ENCODE results near the gene NET1. TPM values are rescaled to one million over a fixed set of nuclear protein-coding genes. Genes with fewer than 3 reads are reported as not detected.

The NET1 gene
- polyA plus RNA-seq, 1 of the 3 experiments (the other 2 are of a cell fraction) = 4.7 TPM

- H3K9me2 ChIP-seq = no peaks in the 10 kb centered on the region
- H3F3A ChIP-seq (replicated peaks; ENCODE audit: insufficient read depth) = no peaks in the 10 kb centered on the region
- no peaks in the 10 kb centered on the region for H3K27me3 ChIP-seq (ENCODE audit: insufficient read depth)
- no peaks in the 10 kb centered on the region for H3K79me2 ChIP-seq (ENCODE audit: insufficient read depth)
- H3K27ac ChIP-seq (ENCODE audit: low read depth in 2 of 2, low read length in 1 of 2) = no peak overlapping the region
- no peak for DNase-seq
- TF ChIP-seq FOXM1 (IDR thresholded peaks at IDR 0.05; ENCODE audit: low read depth) (no peak), RFX5 (IDR thresholded peaks at IDR 0.05; ENCODE audit: low read length) (no peak), NRF1 (IDR thresholded peaks at IDR 0.05; ENCODE audit: low read depth, low read length) (no peak), SMC3 (IDR thresholded peaks at IDR 0.05; ENCODE audit: low read depth, low read length) (no peak), FOXJ3 (CRISPR knock-in tag; IDR thresholded peaks at IDR 0.05) (no peak)
- TF ChIP-seq, protein P1, sequence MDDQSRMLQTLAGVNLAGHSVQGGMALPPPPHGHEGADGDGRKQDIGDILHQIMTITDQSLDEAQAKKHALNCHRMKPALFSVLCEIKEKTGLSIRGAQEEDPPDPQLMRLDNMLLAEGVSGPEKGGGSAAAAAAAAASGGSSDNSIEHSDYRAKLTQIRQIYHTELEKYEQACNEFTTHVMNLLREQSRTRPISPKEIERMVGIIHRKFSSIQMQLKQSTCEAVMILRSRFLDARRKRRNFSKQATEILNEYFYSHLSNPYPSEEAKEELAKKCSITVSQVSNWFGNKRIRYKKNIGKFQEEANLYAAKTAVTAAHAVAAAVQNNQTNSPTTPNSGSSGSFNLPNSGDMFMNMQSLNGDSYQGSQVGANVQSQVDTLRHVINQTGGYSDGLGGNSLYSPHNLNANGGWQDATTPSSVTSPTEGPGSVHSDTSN (IDR thresholded peaks at IDR 0.05) = no peak
- ChIA-PET CTCF (interaction anchor here (1.2 to 1.4 kb wide), 2 partner anchors 17 to 164 kb away, joined by 4 to 6 read pairs; no protein-coding TSS in a partner anchor), POLR2A (no interaction called here)
- H4K20me1 ChIP-seq (ENCODE audit: insufficient read depth) = no peaks in the 10 kb centered on the region
- peaks cover 20 to 35% of the 10 kb centered on the region in 2 experiments for H3K36me3 ChIP-seq (replicated peaks in 1 of 2; ENCODE audit: control insufficient read depth in 1 of 2, insufficient read depth in 2 of 2, low read length in 1 of 2)
- 92% methylated on average over 8 of the region's 8 CpGs for WGBS (ENCODE audit: low lambda C conversion rate)
- no peak overlapping the region for H3K9ac ChIP-seq
- no peaks in the 10 kb centered on the region for H3K9me3 ChIP-seq
- no peak overlapping the region for H2AFZ ChIP-seq (ENCODE audit: low read depth)
- no peak overlapping the region for H3K4me3 ChIP-seq (ENCODE audit: low read depth in 2 of 2, low read length in 1 of 2)
- no peaks in the 10 kb centered on the region; a peak in 1 of 4 replicates for H3K4me1 ChIP-seq (ENCODE audit: control insufficient read depth in 1 of 2, insufficient read depth in 2 of 2, low read depth in 1 of 2, low read length in 1 of 2)
- no peak overlapping the region for H3K4me2 ChIP-seq
Observed at GRCh38 chr10:5458949-5459747, 46.8 kb downstream of the NET1 start.

DNA sequence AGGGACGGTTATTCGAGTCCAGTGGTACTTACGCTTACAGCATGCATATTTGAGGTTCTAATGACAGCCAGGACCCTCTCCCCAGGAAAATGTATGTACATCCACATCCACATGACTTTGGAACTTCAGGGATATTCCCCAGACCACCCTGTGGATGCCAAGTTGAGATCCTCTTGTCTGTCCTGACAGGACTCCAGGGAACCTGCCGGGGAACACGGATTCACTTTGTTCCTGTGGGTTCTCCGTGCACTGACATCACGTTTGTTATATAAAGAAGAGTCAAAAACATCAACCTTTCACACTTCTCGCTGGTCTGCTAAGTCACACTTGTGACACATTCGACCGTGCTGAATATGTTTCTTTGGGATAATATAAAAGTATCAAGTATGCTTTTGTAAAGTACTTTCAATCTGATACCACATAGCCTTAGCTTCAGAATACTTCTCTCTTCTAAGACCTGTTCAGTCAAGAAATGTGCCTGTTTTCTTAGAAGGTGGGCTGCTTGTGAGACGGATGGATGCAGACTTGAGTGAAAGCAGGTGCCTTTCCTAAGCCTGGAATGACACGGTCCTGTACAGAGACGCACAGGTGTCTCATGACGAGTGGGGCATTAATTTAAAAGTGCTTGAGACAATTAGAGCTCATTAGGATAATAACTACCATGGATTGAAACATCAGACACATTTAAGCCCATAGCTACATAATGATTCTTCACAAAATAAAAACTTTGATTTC is 48.3 kb downstream of the NET1 start:
- Histone ChIP-seq H3K4me3 (ENCODE audit: low read depth in 2 of 2, low read length in 1 of 2) (no peak overlapping the region), H3K9me3 (no peaks in the 10 kb centered on the region), H3K9ac (no peak overlapping the region), H3K36me3 (replicated peaks in 1 of 2; ENCODE audit: control insufficient read depth in 1 of 2, insufficient read depth in 2 of 2, low read length in 1 of 2) (peaks cover 15 to 20% of the 10 kb centered on the region in 2 experiments), H4K20me1 (ENCODE audit: insufficient read depth) (no peaks in the 10 kb centered on the region), H3K4me2 (no peak overlapping the region), H3K27me3 (ENCODE audit: insufficient read depth) (no peaks in the 10 kb centered on the region), H3K4me1 (ENCODE audit: control insufficient read depth in 1 of 2, insufficient read depth in 2 of 2, low read depth in 1 of 2, low read length in 1 of 2) (no peaks in the 10 kb centered on the region; a peak in 1 of 4 replicates), H2AFZ (ENCODE audit: low read depth) (no peak overlapping the region), H3F3A (replicated peaks; ENCODE audit: insufficient read depth) (no peaks in the 10 kb centered on the region), H3K27ac (ENCODE audit: low read depth in 2 of 2, low read length in 1 of 2) (no peak overlapping the region), H3K9me2 (no peaks in the 10 kb centered on the region), H3K79me2 (ENCODE audit: insufficient read depth) (no peaks in the 10 kb centered on the region)
- ChIA-PET CTCF (interaction anchor here (1.4 to 5.3 kb wide), 3 partner anchors 14 to 162 kb away, joined by 4 to 34 read pairs (median 14); no protein-coding TSS in a partner anchor), POLR2A (no interaction called here)
- 86% methylated on average over 14 of the region's 14 CpGs for WGBS (ENCODE audit: low lambda C conversion rate)
- TF ChIP-seq FOXM1 (IDR thresholded peaks at IDR 0.05; ENCODE audit: low read depth) (no peak), GABPA (IDR thresholded peaks at IDR 0.05; ENCODE audit: low read depth) (no peak), ELF1 (IDR thresholded peaks at IDR 0.05) (no peak), USF2 (IDR thresholded peaks at IDR 0.05; ENCODE audit: borderline replicate concordance, low read depth, low read length) (no peak), EP300 (IDR thresholded peaks at IDR 0.05; ENCODE audit: borderline replicate concordance in 1 of 2, low read depth in 1 of 2, low read length in 1 of 2) (no peak), TCF12 (IDR thresholded peaks at IDR 0.05) (no peak), JUND (IDR thresholded peaks at IDR 0.05) (no peak), NFIC (IDR thresholded peaks at IDR 0.05; ENCODE audit: borderline replicate concordance) (no peak), YY1 (IDR thresholded peaks at IDR 0.05; ENCODE audit: low read depth) (no peak), SMC3 (IDR thresholded peaks at IDR 0.05; ENCODE audit: low read depth, low read length) (no peak), TEAD4 (IDR thresholded peaks at IDR 0.05; ENCODE audit: borderline replicate concordance, insufficient read depth) (no peak), GATA2 (CRISPR knock-in tag; IDR thresholded peaks at IDR 0.05) (no peak), SIN3A (IDR thresholded peaks at IDR 0.05; ENCODE audit: borderline replicate concordance, low read depth, low read length) (no peak)
- TF ChIP-seq, protein P2, sequence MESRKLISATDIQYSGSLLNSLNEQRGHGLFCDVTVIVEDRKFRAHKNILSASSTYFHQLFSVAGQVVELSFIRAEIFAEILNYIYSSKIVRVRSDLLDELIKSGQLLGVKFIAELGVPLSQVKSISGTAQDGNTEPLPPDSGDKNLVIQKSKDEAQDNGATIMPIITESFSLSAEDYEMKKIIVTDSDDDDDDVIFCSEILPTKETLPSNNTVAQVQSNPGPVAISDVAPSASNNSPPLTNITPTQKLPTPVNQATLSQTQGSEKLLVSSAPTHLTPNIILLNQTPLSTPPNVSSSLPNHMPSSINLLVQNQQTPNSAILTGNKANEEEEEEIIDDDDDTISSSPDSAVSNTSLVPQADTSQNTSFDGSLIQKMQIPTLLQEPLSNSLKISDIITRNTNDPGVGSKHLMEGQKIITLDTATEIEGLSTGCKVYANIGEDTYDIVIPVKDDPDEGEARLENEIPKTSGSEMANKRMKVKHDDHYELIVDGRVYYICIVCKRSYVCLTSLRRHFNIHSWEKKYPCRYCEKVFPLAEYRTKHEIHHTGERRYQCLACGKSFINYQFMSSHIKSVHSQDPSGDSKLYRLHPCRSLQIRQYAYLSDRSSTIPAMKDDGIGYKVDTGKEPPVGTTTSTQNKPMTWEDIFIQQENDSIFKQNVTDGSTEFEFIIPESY (IDR thresholded peaks at IDR 0.05; ENCODE audit: borderline replicate concordance, low read depth) = no peak
- TF ChIP-seq, protein P1 (IDR thresholded peaks at IDR 0.05) = no peak
- DNase-seq = no peak
